DOHH2 (cell line): ENCODE results near the gene MESD.

Experiments
- EZH2phosphoT487 ChIP-seq: fragments of 200-600 bp; sonication (generic); IDR thresholded peaks from 2 replicates; pipeline ENCODE4 v1.6.1; 2017; ENCODE audit warnings: borderline replicate concordance, mild to moderate bottlenecking, antibody characterized with exemption, low read length, moderate library complexity, mixed read lengths
- TF ChIP-seq, protein P1 (sequence below): fragments of 200-600 bp; sonication (generic); IDR thresholded peaks from one replicate; pipeline ENCODE4 v1.5.1; 2014; ENCODE audit warnings: antibody characterized with exemption, mild to moderate bottlenecking, low read depth, low read length; ENCODE audit not compliant: poor library complexity, severe bottlenecking

DNA sequence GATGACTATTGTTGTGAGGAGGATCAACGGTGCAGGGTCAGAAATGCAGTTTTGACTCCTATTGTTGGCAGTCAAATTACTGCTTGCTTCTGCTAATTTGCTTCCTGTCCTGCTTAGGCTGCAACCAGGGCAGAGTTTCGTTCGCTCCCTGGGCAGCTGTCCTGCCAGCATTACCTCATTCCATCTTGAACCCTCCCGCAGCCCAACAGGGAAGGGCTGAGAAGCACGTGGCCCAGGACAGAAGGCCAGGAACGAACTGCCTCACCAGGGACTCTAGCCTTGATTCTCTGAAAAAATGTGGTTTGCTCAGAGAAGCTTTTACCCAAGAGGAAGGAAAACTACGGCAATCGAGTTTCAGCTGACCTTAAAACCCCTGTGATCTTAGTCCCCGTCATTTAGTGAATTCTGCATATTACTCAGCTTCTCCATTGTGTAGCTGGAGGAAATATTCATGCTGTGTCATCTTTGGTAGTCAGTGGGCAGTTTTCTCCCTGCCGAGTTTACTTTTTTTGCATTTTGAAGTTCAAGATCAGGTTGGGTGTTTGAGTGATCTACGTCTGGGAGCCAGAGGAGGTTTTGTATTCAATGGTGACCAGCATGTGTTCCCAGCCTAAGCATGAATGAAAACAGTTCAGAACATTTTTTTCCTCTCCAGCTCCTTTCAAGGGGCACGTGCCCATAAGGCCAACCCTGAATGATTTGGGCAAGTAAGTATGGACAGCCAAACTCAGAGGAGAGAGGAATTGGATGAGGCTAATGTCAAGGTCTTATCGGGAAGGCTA lies 34.1 kb upstream of the MESD start:
- TF ChIP-seq, protein P1, sequence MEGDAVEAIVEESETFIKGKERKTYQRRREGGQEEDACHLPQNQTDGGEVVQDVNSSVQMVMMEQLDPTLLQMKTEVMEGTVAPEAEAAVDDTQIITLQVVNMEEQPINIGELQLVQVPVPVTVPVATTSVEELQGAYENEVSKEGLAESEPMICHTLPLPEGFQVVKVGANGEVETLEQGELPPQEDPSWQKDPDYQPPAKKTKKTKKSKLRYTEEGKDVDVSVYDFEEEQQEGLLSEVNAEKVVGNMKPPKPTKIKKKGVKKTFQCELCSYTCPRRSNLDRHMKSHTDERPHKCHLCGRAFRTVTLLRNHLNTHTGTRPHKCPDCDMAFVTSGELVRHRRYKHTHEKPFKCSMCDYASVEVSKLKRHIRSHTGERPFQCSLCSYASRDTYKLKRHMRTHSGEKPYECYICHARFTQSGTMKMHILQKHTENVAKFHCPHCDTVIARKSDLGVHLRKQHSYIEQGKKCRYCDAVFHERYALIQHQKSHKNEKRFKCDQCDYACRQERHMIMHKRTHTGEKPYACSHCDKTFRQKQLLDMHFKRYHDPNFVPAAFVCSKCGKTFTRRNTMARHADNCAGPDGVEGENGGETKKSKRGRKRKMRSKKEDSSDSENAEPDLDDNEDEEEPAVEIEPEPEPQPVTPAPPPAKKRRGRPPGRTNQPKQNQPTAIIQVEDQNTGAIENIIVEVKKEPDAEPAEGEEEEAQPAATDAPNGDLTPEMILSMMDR, result no peak
- no peak for TF ChIP-seq EZH2phosphoT487
